ENCODE measurements around the gene MS4A5. TPM values are rescaled to one million over a fixed set of nuclear protein-coding genes. Genes with fewer than 3 reads are reported as not detected.

Gene MS4A5
- total and polyA plus RNA-seq, 2 donors (not counting 1 experiment from before 2014, with no cell fraction given): not detected

- no peaks in the 10 kb centered on the region for H3K4me1 ChIP-seq (ENCODE audit: control insufficient read depth, extremely low read depth, insufficient read depth, low read length)
- no peak within 1 kb of the TSS for H2AFZ ChIP-seq (ENCODE audit: low read length)
- no peaks in the 10 kb centered on the region for H3K79me2 ChIP-seq (ENCODE audit: control insufficient read depth, insufficient read depth, low read length)
- H3K4me2 ChIP-seq (ENCODE audit: extremely low read depth, insufficient read depth, low read length): no peak within 1 kb of the TSS
- no peaks in the 10 kb centered on the region for H3K36me3 ChIP-seq (ENCODE audit: control insufficient read depth, insufficient read depth, low read length)
- no peaks in the 10 kb centered on the region for H3K9me3 ChIP-seq (ENCODE audit: control insufficient read depth, insufficient read depth, low read depth, low read length)
- no peak within 1 kb of the TSS for H3K4me3 ChIP-seq (replicated peaks in 1 of 4; ENCODE audit: control extremely low read depth in 1 of 4, insufficient read depth in 1 of 4, low read depth in 3 of 4, low read length in 4 of 4)
- H3K9ac ChIP-seq (ENCODE audit: insufficient read depth, low read length): no peak within 1 kb of the TSS
- H3K27ac ChIP-seq (ENCODE audit: insufficient read depth, low read length): no peak within 1 kb of the TSS
- H4K20me1 ChIP-seq (ENCODE audit: control insufficient read depth, extremely low read depth, insufficient read depth, low read length): no peaks in the 10 kb centered on the region
- H3K27me3 ChIP-seq (ENCODE audit: control insufficient read depth, insufficient read depth, low read length): no peaks in the 10 kb centered on the region
- TF ChIP-seq EZH2 (IDR thresholded peaks at IDR 0.05; ENCODE audit: low read length, missing control alignments) (no peak), CTCF (conservative IDR thresholded peaks at IDR 0.05 in 1 of 2, IDR thresholded peaks at IDR 0.05 in 1 of 2; ENCODE audit: low read depth in 1 of 2, low read length in 2 of 2) (no peak)
- DNase-seq (ENCODE audit: low read depth in 2 of 2): no peak
These were observed 63.2 kb downstream of the MS4A5 start, which contains the start of gene MS4A12 for GRCh38 chr11:60492488-60493009. Gene MS4A12 (plus strand): TSS chr11:60492778. CDS start chr11:60497319, 4,541 bp downstream.

DNA sequence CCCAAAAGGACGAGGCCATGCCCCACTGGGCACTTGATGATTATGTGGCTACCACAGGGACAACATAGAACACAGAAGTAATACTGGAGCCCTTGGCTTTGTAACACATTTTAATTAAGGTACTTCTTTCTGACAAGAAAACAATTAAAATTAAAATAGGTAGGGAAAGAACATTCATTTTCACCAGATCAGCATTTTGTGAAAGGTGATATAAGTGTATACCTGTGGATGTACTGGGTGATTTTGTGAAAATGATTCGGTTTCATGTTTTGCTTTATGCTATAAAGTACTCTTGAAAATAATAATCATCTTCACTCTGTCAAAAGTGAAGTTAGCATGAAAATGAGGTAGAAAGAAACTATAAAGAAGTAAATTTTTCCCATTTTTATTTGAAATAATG, 64.1 kb downstream of the MS4A5 start:
- no peaks in the 10 kb centered on the region for H3K36me3 ChIP-seq (ENCODE audit: control insufficient read depth, insufficient read depth, low read length)
- no peak for DNase-seq (ENCODE audit: low read depth in 2 of 2)

More for the DNA sequence above, 64.1 kb downstream of the MS4A5 start:
- Histone ChIP-seq H3K4me1 (ENCODE audit: control insufficient read depth, extremely low read depth, insufficient read depth, low read length) (no peaks in the 10 kb centered on the region), H3K4me3 (replicated peaks in 1 of 4; ENCODE audit: control extremely low read depth in 1 of 4, insufficient read depth in 1 of 4, low read depth in 3 of 4, low read length in 4 of 4) (no peak overlapping the region), H3K27me3 (ENCODE audit: control insufficient read depth, insufficient read depth, low read length) (no peaks in the 10 kb centered on the region), H3K27ac (ENCODE audit: insufficient read depth, low read length) (no peak overlapping the region), H4K20me1 (ENCODE audit: control insufficient read depth, extremely low read depth, insufficient read depth, low read length) (no peaks in the 10 kb centered on the region), H2AFZ (ENCODE audit: low read length) (no peak overlapping the region), H3K9me3 (ENCODE audit: control insufficient read depth, insufficient read depth, low read depth, low read length) (no peaks in the 10 kb centered on the region), H3K9ac (ENCODE audit: insufficient read depth, low read length) (no peak overlapping the region), H3K4me2 (ENCODE audit: extremely low read depth, insufficient read depth, low read length) (no peak overlapping the region), H3K79me2 (ENCODE audit: control insufficient read depth, insufficient read depth, low read length) (no peaks in the 10 kb centered on the region)
- no peak for TF ChIP-seq EZH2 (IDR thresholded peaks at IDR 0.05; ENCODE audit: low read length, missing control alignments)
- no peak for TF ChIP-seq CTCF (conservative IDR thresholded peaks at IDR 0.05 in 1 of 2, IDR thresholded peaks at IDR 0.05 in 1 of 2; ENCODE audit: low read depth in 1 of 2, low read length in 2 of 2)

Other genes with a start within 250 kb of the MS4A5 start
- not detected in 2 replicates for gene MS4A6A, start 246.5 kb upstream of the MS4A5 start, total RNA-seq
- gene MS4A6A, start 246.5 kb upstream of the MS4A5 start, polyA plus RNA-seq: not detected in 2 replicates
- gene MS4A4E, start 186.4 kb upstream of the MS4A5 start, total RNA-seq: not detected in 2 replicates
- gene MS4A4E, start 186.4 kb upstream of the MS4A5 start, polyA plus RNA-seq: not detected in 2 replicates
- not detected in 2 replicates for gene MS4A4A, start 148.9 kb upstream of the MS4A5 start, total RNA-seq
- gene MS4A4A, start 148.9 kb upstream of the MS4A5 start, polyA plus RNA-seq: not detected in 2 replicates
- gene MS4A6E, start 102.3 kb upstream of the MS4A5 start, total RNA-seq: not detected in 2 replicates
- gene MS4A6E, start 102.3 kb upstream of the MS4A5 start, polyA plus RNA-seq: not detected in 2 replicates
- gene MS4A7, start 51.0 kb upstream of the MS4A5 start, total RNA-seq: 0.26 TPM in 1 of 2 replicates, not detected in the other
- gene MS4A7, start 51.0 kb upstream of the MS4A5 start, polyA plus RNA-seq: not detected in 2 replicates
- gene MS4A14, start 33.1 kb upstream of the MS4A5 start, total RNA-seq: not detected in 2 replicates
- gene MS4A14, start 33.1 kb upstream of the MS4A5 start, polyA plus RNA-seq: not detected in 2 replicates
- not detected in 2 replicates for gene MS4A1, start 26.3 kb downstream of the MS4A5 start, total RNA-seq
- gene MS4A1, start 26.3 kb downstream of the MS4A5 start, polyA plus RNA-seq: not detected in 2 replicates
- gene MS4A12, start 63.2 kb downstream of the MS4A5 start, total RNA-seq: not detected in 2 replicates
- gene MS4A12, start 63.2 kb downstream of the MS4A5 start, polyA plus RNA-seq: not detected in 2 replicates
- not detected in 2 replicates for gene MS4A13, start 85.8 kb downstream of the MS4A5 start, total RNA-seq
- not detected in 2 replicates for gene MS4A13, start 85.8 kb downstream of the MS4A5 start, polyA plus RNA-seq

All from fibroblast of lung (primary cell).